NCI-H446 treated with DMSO at 0.1 percent for 48 hours (cell line): Measurements from ENCODE around the gene FOXN1.
"Not testable (repeated sequence)": the region's sequence is repeated elsewhere in the genome, so short reads cannot be mapped to it uniquely, and the experiment has no call there.

Experiments
- DNase-seq: peaks from one replicate; lab custom pipeline; 2025; lab: John Stamatoyannopoulos, UW

The FOXN1 gene

GRCh38 chr17:28505986-28506665 is at the start of gene FOXN1:
Gene FOXN1, plus strand, starts transcription at chr17:28506348. Its CDS starts 17,622 bp downstream, at chr17:28523970.
- DNase-seq: no peak

DNA sequence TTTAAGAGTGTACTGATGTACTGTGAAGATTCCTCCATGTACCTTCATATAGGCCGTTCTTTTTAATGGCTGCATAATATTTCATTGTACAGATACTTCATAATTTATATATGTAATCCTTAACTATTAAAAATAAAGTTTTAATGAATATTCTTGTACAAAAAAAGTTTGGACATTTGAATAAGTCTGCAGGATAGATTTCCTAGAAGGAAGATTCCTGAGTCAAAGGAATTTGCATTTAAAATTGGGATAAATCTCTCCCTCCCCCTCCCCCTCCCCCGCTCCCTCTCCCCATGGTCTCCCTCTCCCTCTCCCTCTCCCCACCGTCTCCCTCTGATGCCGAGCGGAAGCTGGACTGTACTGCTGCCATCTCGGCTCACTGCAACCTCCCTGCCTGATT is 48.3 kb upstream of the FOXN1 start:
- DNase-seq: no peak

DNA sequence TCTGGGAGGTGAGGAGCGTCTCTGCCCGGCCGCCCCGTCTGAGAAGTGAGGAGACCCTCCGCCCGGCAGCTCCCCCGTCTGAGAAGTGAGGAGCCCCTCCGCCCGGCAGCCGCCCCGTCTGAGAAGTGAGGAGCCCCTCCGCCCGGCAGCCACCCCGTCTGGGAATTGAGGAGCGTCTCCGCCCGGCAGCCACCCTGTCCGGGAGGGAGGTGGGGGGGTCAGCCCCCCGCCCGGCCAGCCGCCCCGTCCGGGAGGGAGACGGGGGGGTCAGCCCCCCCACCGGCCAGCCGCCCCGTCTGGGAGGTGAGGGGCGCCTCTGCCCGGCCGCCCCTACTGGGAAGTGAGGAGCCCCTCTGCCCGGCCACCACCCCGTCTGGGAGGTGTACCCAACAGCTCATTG is 47.3 kb upstream of the FOXN1 start:
- DNase-seq: not testable (repeated sequence)

GRCh38 chr17:28460901-28461300 is 45.2 kb upstream of the FOXN1 start:
- no peak for DNase-seq

DNA sequence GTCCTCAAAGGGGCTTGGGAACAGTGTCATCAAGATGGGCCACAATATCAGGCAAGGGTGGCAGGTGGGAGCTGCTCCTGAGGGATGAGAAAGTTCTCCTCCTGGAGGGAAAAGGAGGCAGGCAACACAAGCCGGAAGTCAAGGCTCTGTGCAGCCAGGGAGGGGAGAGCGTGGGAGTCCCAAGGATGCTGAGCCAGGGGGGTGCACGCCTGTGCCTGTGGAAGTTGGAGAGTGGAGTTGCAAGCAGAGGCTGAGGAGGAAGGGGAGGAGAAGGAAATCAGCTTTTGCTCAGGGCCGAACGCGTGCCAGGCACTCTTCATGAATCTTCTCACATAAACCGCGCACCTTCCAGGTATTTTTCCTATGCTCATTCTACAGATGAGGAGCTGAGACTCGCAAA is 40.1 kb upstream of the FOXN1 start:
- DNase-seq: no peak

GRCh38 chr17:28466521-28467048 is 39.6 kb upstream of the FOXN1 start:
- no peak for DNase-seq

DNA sequence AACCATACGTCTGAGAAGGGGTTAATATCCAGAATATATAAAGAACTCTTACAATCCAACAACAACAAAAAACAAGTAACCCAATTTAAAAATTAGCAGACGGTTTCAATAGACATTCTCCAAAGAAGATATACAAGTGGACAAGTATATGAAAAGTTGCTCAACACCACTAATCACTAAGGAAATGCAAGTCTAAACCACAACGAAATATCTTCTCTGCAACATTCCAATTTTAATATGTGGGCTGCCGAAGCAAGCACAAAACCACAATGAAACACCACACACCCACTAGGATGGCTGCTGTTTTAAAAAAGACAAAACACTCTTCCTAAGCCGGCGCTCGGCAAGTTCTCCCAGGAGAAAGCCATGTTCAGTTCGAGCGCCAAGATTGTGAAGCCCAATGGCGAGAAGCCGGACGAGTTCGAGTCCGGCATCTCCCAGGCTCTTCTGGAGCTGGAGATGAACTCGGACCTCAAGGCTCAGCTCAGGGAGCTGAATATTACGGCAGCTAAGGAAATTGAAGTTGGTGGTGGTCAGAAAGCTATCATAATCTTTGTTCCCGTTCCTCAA is 38.6 kb upstream of the FOXN1 start:
- no peak for DNase-seq

DNA sequence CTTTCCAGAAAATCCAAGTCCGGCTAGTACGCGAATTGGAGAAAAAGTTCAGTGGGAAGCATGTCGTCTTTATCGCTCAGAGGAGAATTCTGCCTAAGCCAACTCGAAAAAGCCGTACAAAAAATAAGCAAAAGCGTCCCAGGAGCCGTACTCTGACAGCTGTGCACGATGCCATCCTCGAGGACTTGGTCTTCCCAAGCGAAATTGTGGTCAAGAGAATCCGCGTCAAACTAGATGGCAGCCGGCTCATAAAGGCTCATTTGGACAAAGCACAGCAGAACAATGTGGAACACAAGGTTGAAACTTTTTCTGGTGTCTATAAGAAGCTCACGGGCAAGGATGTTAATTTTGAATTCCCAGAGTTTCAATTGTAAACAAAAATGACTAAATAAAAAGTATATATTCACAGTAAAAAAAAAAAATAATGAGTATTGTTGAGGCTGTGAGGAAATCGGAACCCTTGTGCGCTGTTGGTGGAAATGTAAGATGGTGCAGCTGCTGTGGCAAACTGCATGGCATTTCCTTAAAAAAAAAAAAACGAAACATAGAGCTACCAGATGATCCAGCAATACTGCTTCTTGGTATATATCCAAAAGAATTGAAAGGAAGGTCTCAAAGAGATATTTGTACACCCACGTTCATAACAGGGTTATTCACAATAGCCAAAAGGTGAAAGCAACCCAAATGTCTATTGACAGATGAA is 38.0 kb upstream of the FOXN1 start:
- not testable (repeated sequence) for DNase-seq

GRCh38 chr17:28468781-28469180 is 37.4 kb upstream of the FOXN1 start:
- DNase-seq: no peak

DNA sequence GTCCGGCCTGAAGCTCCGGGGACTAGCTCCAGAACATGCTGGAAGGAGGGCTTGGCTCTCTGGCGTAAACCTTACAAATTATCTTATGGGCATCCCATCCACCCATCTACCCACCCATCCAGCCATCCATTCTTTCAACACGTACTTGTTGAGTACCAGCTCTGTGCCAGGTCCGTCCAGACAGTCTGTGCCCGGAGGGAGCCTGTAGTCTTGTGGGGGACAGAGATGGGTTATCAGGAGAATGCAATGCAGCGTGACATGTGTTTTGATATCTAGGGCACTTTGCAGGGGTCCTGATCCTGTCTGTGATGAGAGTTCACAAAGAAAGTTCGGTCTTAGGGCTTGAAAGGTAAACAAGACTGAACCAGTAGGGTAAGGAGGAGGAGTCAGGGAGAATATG is 36.8 kb upstream of the FOXN1 start:
- no peak for DNase-seq

DNA sequence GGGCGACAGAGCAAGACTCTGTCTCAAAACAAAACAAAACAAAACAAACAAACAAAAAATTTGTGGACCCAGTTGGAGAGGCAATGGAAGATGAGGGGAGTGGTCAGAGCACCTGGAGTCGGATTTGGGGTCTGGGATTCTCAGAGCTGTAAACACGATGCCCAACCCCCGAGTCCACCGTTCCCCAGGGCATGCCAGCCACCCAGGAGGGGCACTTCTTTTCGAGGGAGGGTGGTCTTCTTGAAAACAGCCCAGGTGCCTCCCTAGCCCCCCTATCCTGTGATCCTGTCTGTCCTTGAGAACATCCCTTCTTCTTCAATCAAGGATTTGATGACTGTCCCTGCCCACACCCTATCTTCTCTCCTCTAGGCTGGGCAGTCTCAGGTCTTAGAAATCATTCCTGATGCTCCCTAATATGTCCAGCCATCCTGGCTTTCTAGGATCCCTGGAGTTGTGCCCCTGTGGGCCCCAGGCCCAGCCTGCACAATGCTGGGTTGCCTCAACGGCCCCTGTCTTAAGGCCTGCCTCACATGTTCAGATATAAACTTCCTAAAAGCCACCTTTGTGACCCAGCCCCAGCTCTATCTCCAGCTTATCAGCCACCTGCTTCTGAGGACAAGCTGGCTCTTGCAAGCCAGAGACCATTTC is 35.8 kb upstream of the FOXN1 start:
- no peak for DNase-seq

- no peak for DNase-seq
Observed at GRCh38 chr17:28470914-28471366, 35.2 kb upstream of the FOXN1 start.

- DNase-seq: no peak
Observed at GRCh38 chr17:28471531-28472342, 34.4 kb upstream of the FOXN1 start.

DNA sequence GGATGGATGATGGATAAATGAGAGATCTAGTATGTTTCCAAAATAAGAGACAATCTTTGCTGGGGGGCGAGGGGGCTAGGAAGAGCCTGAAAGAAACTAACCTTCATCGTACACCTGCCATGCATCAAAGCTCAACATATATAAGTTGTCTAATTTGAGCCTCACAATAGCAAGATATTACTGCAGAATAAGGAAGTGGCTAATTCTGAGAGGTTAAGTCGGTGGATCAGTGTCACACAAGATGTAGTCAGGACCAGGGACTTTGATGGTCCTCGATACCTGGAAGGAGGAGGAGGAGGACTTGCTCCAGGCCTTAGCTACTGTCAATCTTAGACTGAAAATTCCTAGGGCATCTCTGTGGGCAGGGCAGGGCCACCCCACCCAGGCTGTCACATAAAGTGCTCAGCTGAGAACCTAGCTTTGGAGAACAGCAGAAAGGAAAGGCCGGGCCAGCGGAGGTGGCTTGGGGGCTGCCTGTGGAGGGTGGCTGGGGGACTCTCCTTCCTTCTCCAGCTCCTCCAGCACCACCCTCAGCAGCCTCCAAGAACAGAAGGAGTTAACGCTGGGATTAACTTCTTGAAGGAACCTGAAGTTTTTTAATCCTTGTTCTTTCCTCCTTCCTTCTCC is 33.2 kb upstream of the FOXN1 start:
- no peak for DNase-seq

- DNase-seq: no peak
Observed at GRCh38 chr17:28473542-28473941, 32.6 kb upstream of the FOXN1 start, which contains the start of gene SLC13A2. Gene SLC13A2, plus strand, starts transcription at chr17:28473644. Its CDS starts 69 bp downstream, at chr17:28473713.

DNA sequence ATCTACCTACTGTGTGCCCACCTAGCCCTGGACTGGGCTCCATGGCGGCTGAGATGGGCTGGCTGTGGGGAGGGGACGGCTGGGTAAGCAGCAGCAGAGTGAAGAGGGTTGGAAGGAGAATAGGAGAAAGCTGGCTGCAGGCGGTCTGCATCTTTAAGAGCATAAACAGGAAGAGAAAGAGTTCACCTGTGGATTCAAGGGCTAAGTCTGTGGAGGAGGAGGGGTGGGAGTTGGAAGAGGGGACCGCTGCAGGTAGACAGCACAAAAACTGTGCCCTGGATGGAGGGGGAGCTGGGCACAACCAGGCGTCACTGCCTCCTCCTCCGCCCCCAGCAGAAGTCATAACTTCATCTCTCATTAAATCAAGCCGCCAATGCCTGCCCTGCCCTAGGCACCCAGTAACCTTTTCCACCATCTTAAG is 32.0 kb upstream of the FOXN1 start:
- no peak for DNase-seq

DNA sequence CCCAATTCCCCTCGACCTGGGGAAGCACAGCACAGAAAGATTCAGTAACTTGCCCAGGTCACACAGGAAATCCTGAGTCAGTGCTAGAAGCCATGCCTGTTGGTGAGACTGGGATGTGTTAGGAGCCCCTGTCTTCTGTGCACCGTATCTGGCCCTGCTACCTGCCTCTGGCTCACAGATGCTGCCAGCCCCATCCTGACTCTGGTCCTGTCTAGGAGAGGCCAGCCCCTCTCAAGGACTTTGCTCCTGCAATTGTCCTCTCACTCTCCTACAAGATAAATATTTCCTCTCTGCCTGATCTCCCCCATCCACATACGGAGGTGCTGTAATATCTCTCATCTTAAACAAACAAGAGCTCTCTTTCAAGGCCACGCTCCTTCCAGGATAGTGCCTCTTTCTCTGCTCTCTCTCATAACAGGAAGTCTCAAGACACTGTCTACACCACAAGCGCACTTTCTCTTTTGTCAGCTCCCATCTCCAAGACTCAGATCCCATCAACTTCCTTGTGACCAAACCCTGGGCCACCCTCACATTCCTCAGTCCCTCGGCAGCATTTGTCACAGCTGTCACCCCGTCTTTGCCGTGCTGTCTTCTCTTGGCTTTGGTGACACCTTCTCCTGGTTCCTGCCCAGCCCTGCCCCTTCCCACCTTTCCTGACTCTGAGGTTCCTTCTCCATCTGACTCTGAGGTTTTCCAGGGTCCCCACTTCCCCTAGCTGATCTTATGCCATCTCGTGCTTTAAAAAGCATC is 30.8 kb upstream of the FOXN1 start:
- DNase-seq: no peak

DNA sequence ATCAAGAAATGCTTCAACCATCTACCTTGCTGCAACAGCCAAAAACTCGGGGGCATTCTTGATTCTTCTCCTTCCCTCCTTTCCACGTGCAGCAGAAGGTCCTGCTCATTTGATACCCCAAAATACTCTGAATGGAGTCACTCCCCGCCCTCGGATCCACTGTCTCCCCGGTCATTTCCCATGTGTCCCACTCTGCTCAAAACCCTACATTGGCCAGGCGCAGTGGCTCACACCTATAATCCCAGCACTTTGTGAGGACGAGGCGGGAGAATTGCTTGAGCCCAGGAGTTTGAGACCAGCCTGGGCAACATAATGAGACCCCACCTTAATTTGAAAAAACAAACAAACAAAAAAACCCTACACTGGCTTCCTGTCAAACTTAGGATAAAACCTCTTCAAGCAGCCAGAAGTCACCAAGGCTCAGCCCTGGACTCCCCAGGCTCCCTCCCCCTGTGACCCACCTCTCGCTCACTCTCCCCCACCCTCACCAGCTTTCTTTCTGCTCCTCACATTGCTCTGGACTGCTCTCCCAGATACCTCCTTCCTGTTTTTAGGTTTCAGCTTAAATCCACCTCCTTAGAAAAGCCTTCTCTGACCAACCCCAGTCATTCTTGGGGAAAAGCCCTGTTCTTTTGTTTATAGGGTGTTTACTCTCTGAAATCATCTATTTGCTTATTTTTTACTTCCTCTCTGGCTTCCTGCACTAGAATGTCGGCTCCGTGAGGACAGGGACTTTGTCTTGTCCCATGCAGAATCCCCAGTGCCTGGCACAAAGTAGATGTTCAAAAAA is 29.9 kb upstream of the FOXN1 start:
- no peak for DNase-seq

GRCh38 chr17:28477928-28478327 is 28.2 kb upstream of the FOXN1 start:
- DNase-seq: no peak
